HEK293 (cell line): ENCODE measurements around the gene CBX1.

ENCODE experiments used
- CTCF ChIA-PET: fragments of 350-600 bp; formaldehyde crosslinking; extraction: SDS; loops from one replicate; lab custom pipeline; 2021; ENCODE audit warnings: antibody characterized with exemption; lab: Yijun Ruan, JAX
- POLR2A ChIA-PET: fragments of 300-600 bp; formaldehyde crosslinking; extraction: SDS; loops from one replicate; lab custom pipeline; 2020; ENCODE audit warnings: antibody characterized with exemption, inconsistent platforms; lab: Yijun Ruan, JAX
- H3K27ac ChIP-seq: fragments of 200-500 bp; sonication (Bioruptor generic); 2 replicates; pipeline ENCODE4 v1.5.1; 2014; ENCODE audit warnings: low read depth, low read length, control low read depth, inconsistent platforms; ENCODE audit errors: extremely low read depth
- H3K36me3 ChIP-seq, 2 experiments: fragments of 200-500 bp in 1 of 2; sonication (Bioruptor generic) in 1 of 2; 1 replicate in 1 of 2; 2 replicates in 1 of 2; pipeline ENCODE4 v1.5.1; 2014 to 2017; ENCODE audit warnings: inconsistent platforms in 2 of 2, low read length in 2 of 2; ENCODE audit not compliant: control insufficient read depth in 2 of 2, insufficient read depth in 1 of 2
- H3K4me1 ChIP-seq: fragments of 200-500 bp; sonication (Bioruptor generic); 2 replicates; pipeline ENCODE4 v1.5.1; 2014; ENCODE audit warnings: mild to moderate bottlenecking, low read length, inconsistent platforms; ENCODE audit not compliant: control insufficient read depth, insufficient read depth
- H3K4me3 ChIP-seq: 2 replicates; pipeline ENCODE4 v1.5.1; 2011; ENCODE audit warnings: low read depth, mild to moderate bottlenecking, control low read depth, low read length, moderate library complexity
- H3K9me3 ChIP-seq: fragments of 200-500 bp; sonication (Bioruptor generic); 2 replicates; pipeline ENCODE4 v1.5.1; 2014; ENCODE audit warnings: low read depth, low read length, inconsistent platforms; ENCODE audit not compliant: control insufficient read depth, insufficient read depth
- EGR2 ChIP-seq: fragments of 450-650 bp; formaldehyde crosslinking; IDR thresholded peaks from 2 replicates; pipeline ENCODE4 v1.5.1; 2016; ENCODE audit warnings: low read depth, missing biosample characterization, missing genetic modification characterization
- GLI2 ChIP-seq: fragments of 450-650 bp; formaldehyde crosslinking; IDR thresholded peaks from 2 replicates; pipeline ENCODE4; 2017; ENCODE audit warnings: missing biosample characterization, missing genetic modification characterization, low read depth, borderline replicate concordance
- HIC1 ChIP-seq: fragments of 450-650 bp; formaldehyde crosslinking; IDR thresholded peaks from 2 replicates; pipeline ENCODE4 v1.5.1; 2016; ENCODE audit warnings: missing biosample characterization, missing genetic modification characterization
- HOXA7 ChIP-seq: sonication (generic); formaldehyde crosslinking; IDR thresholded peaks from 2 replicates; pipeline ENCODE4 v1.8.1; 2022; ENCODE audit warnings: missing genetic modification reagents, borderline replicate concordance
- KLF1 ChIP-seq: fragments of 450-650 bp; formaldehyde crosslinking; IDR thresholded peaks from 2 replicates; pipeline ENCODE4 v1.5.1; 2016; ENCODE audit warnings: missing biosample characterization, missing genetic modification characterization
- KLF7 ChIP-seq: fragments of 450-650 bp; formaldehyde crosslinking; IDR thresholded peaks from 2 replicates; pipeline ENCODE4 v1.5.1; 2016; ENCODE audit warnings: missing biosample characterization, missing genetic modification characterization, borderline replicate concordance
- KLF9 ChIP-seq: fragments of 450-650 bp; formaldehyde crosslinking; IDR thresholded peaks from 2 replicates; pipeline ENCODE4 v1.5.1; 2016; ENCODE audit warnings: missing biosample characterization, missing genetic modification characterization, low read depth
- OVOL3 ChIP-seq: fragments of 450-650 bp; formaldehyde crosslinking; IDR thresholded peaks from 2 replicates; pipeline ENCODE4 v1.5.1; 2016; ENCODE audit warnings: missing biosample characterization, missing genetic modification characterization
- SP2 ChIP-seq: fragments of 450-650 bp; formaldehyde crosslinking; IDR thresholded peaks from 2 replicates; pipeline ENCODE4 v1.5.1; 2016; ENCODE audit warnings: missing biosample characterization, missing genetic modification characterization
- SP3 ChIP-seq: fragments of 450-650 bp; formaldehyde crosslinking; IDR thresholded peaks from 2 replicates; pipeline ENCODE4 v1.5.1; 2016; ENCODE audit warnings: missing biosample characterization, missing genetic modification characterization
- WT1 ChIP-seq: fragments of 450-650 bp; formaldehyde crosslinking; IDR thresholded peaks from 2 replicates; pipeline ENCODE4 v1.5.1; 2016; ENCODE audit warnings: missing biosample characterization, missing genetic modification characterization
- ZBTB1 ChIP-seq: fragments of 450-650 bp; formaldehyde crosslinking; IDR thresholded peaks from 2 replicates; pipeline ENCODE4 v1.5.1; 2016; ENCODE audit warnings: missing biosample characterization, missing genetic modification characterization
- ZFHX2 ChIP-seq: fragments of 450-650 bp; formaldehyde crosslinking; conservative IDR thresholded peaks from 2 replicates; pipeline ENCODE4 v1.5.1; 2016; ENCODE audit warnings: missing biosample characterization, missing genetic modification characterization
- ZFP41 ChIP-seq: fragments of 450-650 bp; formaldehyde crosslinking; IDR thresholded peaks from 2 replicates; pipeline ENCODE4 v1.5.1; 2016; ENCODE audit warnings: missing biosample characterization, missing genetic modification characterization, borderline replicate concordance
- ZNF121 ChIP-seq: fragments of 450-650 bp; formaldehyde crosslinking; IDR thresholded peaks from 2 replicates; pipeline ENCODE4 v1.5.1; 2016; ENCODE audit warnings: missing biosample characterization, missing genetic modification characterization
- ZNF18 ChIP-seq: fragments of 450-650 bp; formaldehyde crosslinking; IDR thresholded peaks from 2 replicates; pipeline ENCODE4 v1.5.1; 2016; ENCODE audit warnings: missing biosample characterization, missing genetic modification characterization
- ZNF184 ChIP-seq: fragments of 450-650 bp; IDR thresholded peaks from 2 replicates; pipeline ENCODE4 v1.5.1; 2018; ENCODE audit warnings: missing biosample characterization, mild to moderate bottlenecking, missing genetic modification characterization
- ZNF266 ChIP-seq: fragments of 450-650 bp; formaldehyde crosslinking; IDR thresholded peaks from 2 replicates; pipeline ENCODE4 v1.5.1; 2016; ENCODE audit warnings: missing biosample characterization, missing genetic modification characterization, low read depth
- ZNF335 ChIP-seq: fragments of 450-650 bp; formaldehyde crosslinking; conservative IDR thresholded peaks from 2 replicates; pipeline ENCODE4 v1.5.1; 2016; ENCODE audit warnings: missing biosample characterization, missing genetic modification characterization
- ZNF341 ChIP-seq: fragments of 450-650 bp; formaldehyde crosslinking; IDR thresholded peaks from 2 replicates; pipeline ENCODE4; 2016; ENCODE audit warnings: low read depth, missing biosample characterization, missing genetic modification characterization
- ZNF37A ChIP-seq: fragments of 450-650 bp; IDR thresholded peaks from 2 replicates; pipeline ENCODE4 v1.5.1; 2018; ENCODE audit warnings: missing biosample characterization, missing genetic modification characterization
- ZNF416 ChIP-seq: fragments of 450-650 bp; formaldehyde crosslinking; IDR thresholded peaks from 2 replicates; pipeline ENCODE4 v1.5.1; 2016; ENCODE audit warnings: missing biosample characterization, missing genetic modification characterization
- ZNF426 ChIP-seq: fragments of 450-650 bp; formaldehyde crosslinking; IDR thresholded peaks from 2 replicates; pipeline ENCODE4 v1.5.1; 2017; ENCODE audit warnings: missing biosample characterization, missing genetic modification characterization, mild to moderate bottlenecking, inconsistent platforms, moderate library complexity
- ZNF433 ChIP-seq: fragments of 450-650 bp; formaldehyde crosslinking; IDR thresholded peaks from 2 replicates; pipeline ENCODE4 v1.5.1; 2016; ENCODE audit warnings: missing biosample characterization, missing genetic modification characterization, low read depth
- ZNF488 ChIP-seq: fragments of 450-650 bp; formaldehyde crosslinking; IDR thresholded peaks from 2 replicates; pipeline ENCODE4 v1.5.1; 2016; ENCODE audit warnings: missing biosample characterization, missing genetic modification characterization
- ZNF501 ChIP-seq: fragments of 450-650 bp; formaldehyde crosslinking; IDR thresholded peaks from 2 replicates; pipeline ENCODE4 v1.5.1; 2016; ENCODE audit warnings: missing biosample characterization, missing genetic modification characterization
- ZNF530 ChIP-seq: fragments of 450-650 bp; formaldehyde crosslinking; IDR thresholded peaks from 2 replicates; pipeline ENCODE4 v1.5.1; 2016; ENCODE audit warnings: low read depth, missing biosample characterization, missing genetic modification characterization
- ZNF629 ChIP-seq: fragments of 450-650 bp; formaldehyde crosslinking; IDR thresholded peaks from 2 replicates; pipeline ENCODE4 v1.5.1; 2017; ENCODE audit warnings: missing biosample characterization, missing genetic modification characterization
- ZNF707 ChIP-seq: fragments of 450-650 bp; formaldehyde crosslinking; IDR thresholded peaks from 2 replicates; pipeline ENCODE4 v1.5.1; 2016; ENCODE audit warnings: missing biosample characterization, missing genetic modification characterization
- ZSCAN5A ChIP-seq: fragments of 450-650 bp; formaldehyde crosslinking; IDR thresholded peaks from 2 replicates; pipeline ENCODE4 v1.5.1; 2016; ENCODE audit warnings: missing biosample characterization, missing genetic modification characterization

Gene CBX1

GRCh38 chr17:48024149-48025039 is 76.9 kb downstream of the CBX1 start (continued):
- TF ChIP-seq ZNF707 (tag by site-specific recombination) (no peak), EGR2 (tag by site-specific recombination) (no peak; the same call in 1 of the 2 replicates), ZNF266 (tag by site-specific recombination) (no peak), ZNF433 (no peak), ZSCAN5A (tag by site-specific recombination) (peak; percentile 32; the same call in 1 of the 2 replicates), ZNF121 (tag by site-specific recombination) (0 out of 2 replicates have a peak, but pooled peaks have one; percentile 26), ZNF416 (tag by site-specific recombination) (no peak), ZNF335 (tag by site-specific recombination) (peak; percentile 79), ZNF501 (no peak), ZNF426 (tag by site-specific recombination) (no peak), ZFP41 (tag by site-specific recombination) (no peak), WT1 (tag by site-specific recombination) (no peak), GLI2 (tag by site-specific recombination) (no peak), ZNF629 (tag by site-specific recombination) (peak; percentile 69), HOXA7 (CRISPR knock-in tag) (no peak), ZNF184 (tag by site-specific recombination) (no peak)
- TF ChIP-seq, all 188 proteins: peak for 46

- ChIA-PET POLR2A (interaction anchor here (0.6 to 0.8 kb wide), 6 partner anchors 11 to 1209 kb away, joined by 3 to 9 read pairs (median 3); partner anchors contain the start of gene NFE2L1), CTCF (interaction anchor here (0.5 to 15.5 kb wide), 7 partner anchors 13 to 740 kb away, joined by 3 to 386 read pairs (median 5); partner anchors contain the start of gene PNPO)
- H3K9me3 ChIP-seq, result no peaks in the 10 kb centered on the region
- peak overlapping the region; percentile 77 for H3K27ac ChIP-seq
- peak overlapping the region; percentile 32 for H3K4me3 ChIP-seq
- H3K4me1 ChIP-seq, result peaks cover 14% of the 10 kb centered on the region
- no peaks in the 10 kb centered on the region for H3K36me3 ChIP-seq
- TF ChIP-seq ZNF37A, result no peak
- peak; percentile 87 for TF ChIP-seq SP3 (tag by site-specific recombination)
- 0 out of 2 replicates have a peak, but pooled peaks have one; percentile 20 for TF ChIP-seq ZNF18 (tag by site-specific recombination)
- peak; percentile 91 for TF ChIP-seq HIC1 (tag by site-specific recombination)
- peak; percentile 72 for TF ChIP-seq KLF9 (tag by site-specific recombination)
- no peak for TF ChIP-seq ZNF530 (tag by site-specific recombination)
- TF ChIP-seq KLF7 (tag by site-specific recombination), result peak; percentile 46; the same call in 1 of the 2 replicates
- TF ChIP-seq OVOL3, result 0 out of 2 replicates have a peak, but pooled peaks have one; percentile 30
- TF ChIP-seq ZNF341 (tag by site-specific recombination), result peak; percentile 92
- no peak for TF ChIP-seq ZNF488 (tag by site-specific recombination)
- peak; percentile 48 for TF ChIP-seq ZFHX2
- peak; percentile 86 for TF ChIP-seq SP2 (tag by site-specific recombination)
- peak; percentile 73 for TF ChIP-seq KLF1 (tag by site-specific recombination)
- peak; percentile 21 for TF ChIP-seq EGR2 (tag by site-specific recombination)
- TF ChIP-seq ZBTB1 (tag by site-specific recombination), result 0 out of 2 replicates have a peak, but pooled peaks have one; percentile 24
Observed at GRCh38 chr17:48023400-48024148, 77.7 kb downstream of the CBX1 start.
